AG09309 (cell line): ENCODE measurements around the gene CDY1B.
"Not testable (repeated sequence)": the region's sequence is repeated elsewhere in the genome, so short reads cannot be mapped to it uniquely, and the experiment has no call there.

Experiments used
- DNase-seq: peaks from one replicate; pipeline ENCODE4 v3.0.0-alpha.2; 2010; ENCODE audit warnings: low read depth
- H3K4me3 ChIP-seq: 2 replicates; pipeline ENCODE4 v1.5.1; 2011; ENCODE audit warnings: mild to moderate bottlenecking, low read depth, low read length, moderate library complexity; ENCODE audit not compliant: control insufficient read depth

Gene CDY1B

DNA sequence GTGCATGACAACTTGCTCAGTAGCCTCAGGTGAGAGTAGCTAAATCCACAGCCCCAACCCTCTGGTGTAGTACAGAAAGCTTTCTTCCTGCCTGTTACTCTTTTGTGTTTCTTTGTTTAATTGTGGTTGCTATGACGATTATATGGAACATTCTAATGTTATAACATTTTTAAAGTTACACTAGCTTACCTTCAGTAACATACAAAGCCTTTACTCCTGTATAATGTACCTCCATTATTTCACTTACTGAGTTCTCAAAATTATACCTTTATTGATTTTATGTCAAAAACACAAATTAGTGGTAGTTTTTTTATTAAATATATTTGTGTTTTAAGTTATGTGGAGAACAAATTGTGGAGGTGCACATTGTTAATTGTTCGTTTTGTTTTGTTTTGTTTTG is at the start of gene CDY1B:
Gene CDY1B (minus strand): TSS at position 101 of the 400 bp plus-strand sequence. CDS start 331 bp downstream, outside the sequence.
- DNase-seq, H3K4me3 ChIP-seq: not testable (repeated sequence)

GRCh38 chrY:24049525-24049924 is 1.7 kb upstream of the CDY1B start:
- H3K4me3 ChIP-seq, DNase-seq: not testable (repeated sequence)

GRCh38 chrY:24043209-24043608 is 4.6 kb downstream of the CDY1B start:
- not testable (repeated sequence) for H3K4me3 ChIP-seq, DNase-seq

- H3K4me3 ChIP-seq, DNase-seq: not testable (repeated sequence)
Observed at GRCh38 chrY:24039008-24039718, 8.7 kb downstream of the CDY1B start.

DNA sequence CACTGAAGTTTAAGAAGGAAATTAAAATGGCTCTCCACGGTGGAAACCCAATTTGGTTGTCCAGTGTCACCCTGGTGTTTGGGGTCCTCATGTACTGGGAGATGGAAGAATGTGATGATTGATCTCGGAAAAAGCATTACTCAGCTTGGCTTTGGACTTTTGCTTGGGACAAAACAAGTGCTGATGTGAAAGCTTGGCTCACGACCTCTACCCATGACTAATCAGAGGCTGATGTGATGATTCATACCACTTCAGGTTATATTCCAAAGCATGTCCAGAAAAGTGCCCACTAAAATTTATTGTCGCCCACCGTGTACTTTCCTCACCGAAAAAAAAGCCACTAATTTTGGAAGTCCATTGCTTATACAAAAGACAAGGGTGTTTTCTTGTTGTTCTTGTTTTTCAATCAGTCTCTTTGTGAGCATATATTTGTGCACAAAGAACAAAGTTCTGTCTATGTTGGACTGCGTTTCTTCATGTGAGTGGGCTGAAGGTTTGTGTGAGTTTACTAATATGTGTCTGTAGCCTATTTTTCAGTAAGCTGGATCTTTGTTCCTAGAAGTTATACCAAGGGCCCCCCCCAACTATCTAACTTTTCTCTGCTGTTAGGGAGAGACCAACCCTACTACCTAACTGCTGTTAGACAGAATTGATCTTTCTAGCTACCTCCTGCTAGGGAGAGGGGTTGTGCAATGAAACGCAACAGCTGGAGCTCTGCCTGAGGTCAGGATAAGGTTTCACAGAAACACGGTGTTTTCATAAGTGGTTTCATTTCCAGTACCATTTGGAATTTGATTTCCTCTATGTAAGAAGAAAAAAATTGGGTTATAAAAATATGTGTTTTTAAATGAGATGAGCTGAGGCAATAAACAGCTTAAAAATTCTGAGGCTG is 21.4 kb downstream of the CDY1B start:
- DNase-seq, H3K4me3 ChIP-seq: not testable (repeated sequence)
